ENCODE measurements around the gene RBPJ. TPM values are rescaled to one million over a fixed set of nuclear protein-coding genes. Genes with fewer than 3 reads are reported as not detected.

Gene RBPJ
- total RNA-seq, 4 donors from 2014 or later: 42.9 to 238 (median 75.2) TPM

DNA sequence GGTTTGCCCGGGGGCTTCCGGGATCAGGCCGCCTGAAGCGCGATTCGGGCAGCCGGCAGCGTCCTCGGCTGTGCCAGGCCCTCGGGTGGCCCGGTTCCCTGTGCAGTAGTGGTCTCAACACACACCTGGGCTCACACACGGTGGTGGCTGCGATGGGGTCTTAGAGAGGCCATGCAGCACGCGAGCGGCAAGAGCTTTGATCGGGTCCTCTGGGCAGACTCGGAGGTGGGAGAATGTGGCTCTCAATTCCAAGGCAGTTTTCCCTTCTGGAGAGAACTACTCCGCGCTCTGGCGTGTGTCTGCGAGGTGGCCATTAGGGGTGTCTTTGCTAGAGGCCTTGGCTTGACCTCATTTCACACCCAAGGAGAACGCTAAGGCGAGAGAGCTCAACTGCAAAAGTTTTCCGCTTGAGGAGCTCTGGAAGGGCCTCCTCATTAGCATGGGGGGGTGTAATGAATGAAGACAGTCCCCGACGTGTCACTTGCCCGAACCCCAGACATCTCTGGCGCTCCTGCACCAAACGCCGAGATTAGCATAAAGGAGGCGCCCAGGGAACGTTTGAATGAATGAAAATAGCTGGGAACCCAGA is 771 bp upstream of the RBPJ start:
- DNase-seq: no peak
- intact Hi-C loops (cut with DNase I; ENCODE audit: low total_unique reads): no loop called here
- Histone ChIP-seq H3K36me3 (no peaks in the 10 kb centered on the region), H3K27ac (peak overlapping the region; percentile 98 to 99), H3K4me3 (peak overlapping the region; percentile 77 to 89), H3K9me3 (no peaks in the 10 kb centered on the region), H3K27me3 (no peaks in the 10 kb centered on the region), H3K4me1 (peaks cover 0 to 2% of the 10 kb centered on the region in 2 donors)
- TF ChIP-seq POLR2A (IDR thresholded peaks at IDR 0.05): no peak
- TF ChIP-seq, protein P1, sequence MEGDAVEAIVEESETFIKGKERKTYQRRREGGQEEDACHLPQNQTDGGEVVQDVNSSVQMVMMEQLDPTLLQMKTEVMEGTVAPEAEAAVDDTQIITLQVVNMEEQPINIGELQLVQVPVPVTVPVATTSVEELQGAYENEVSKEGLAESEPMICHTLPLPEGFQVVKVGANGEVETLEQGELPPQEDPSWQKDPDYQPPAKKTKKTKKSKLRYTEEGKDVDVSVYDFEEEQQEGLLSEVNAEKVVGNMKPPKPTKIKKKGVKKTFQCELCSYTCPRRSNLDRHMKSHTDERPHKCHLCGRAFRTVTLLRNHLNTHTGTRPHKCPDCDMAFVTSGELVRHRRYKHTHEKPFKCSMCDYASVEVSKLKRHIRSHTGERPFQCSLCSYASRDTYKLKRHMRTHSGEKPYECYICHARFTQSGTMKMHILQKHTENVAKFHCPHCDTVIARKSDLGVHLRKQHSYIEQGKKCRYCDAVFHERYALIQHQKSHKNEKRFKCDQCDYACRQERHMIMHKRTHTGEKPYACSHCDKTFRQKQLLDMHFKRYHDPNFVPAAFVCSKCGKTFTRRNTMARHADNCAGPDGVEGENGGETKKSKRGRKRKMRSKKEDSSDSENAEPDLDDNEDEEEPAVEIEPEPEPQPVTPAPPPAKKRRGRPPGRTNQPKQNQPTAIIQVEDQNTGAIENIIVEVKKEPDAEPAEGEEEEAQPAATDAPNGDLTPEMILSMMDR (IDR thresholded peaks at IDR 0.05): no peak

DNA sequence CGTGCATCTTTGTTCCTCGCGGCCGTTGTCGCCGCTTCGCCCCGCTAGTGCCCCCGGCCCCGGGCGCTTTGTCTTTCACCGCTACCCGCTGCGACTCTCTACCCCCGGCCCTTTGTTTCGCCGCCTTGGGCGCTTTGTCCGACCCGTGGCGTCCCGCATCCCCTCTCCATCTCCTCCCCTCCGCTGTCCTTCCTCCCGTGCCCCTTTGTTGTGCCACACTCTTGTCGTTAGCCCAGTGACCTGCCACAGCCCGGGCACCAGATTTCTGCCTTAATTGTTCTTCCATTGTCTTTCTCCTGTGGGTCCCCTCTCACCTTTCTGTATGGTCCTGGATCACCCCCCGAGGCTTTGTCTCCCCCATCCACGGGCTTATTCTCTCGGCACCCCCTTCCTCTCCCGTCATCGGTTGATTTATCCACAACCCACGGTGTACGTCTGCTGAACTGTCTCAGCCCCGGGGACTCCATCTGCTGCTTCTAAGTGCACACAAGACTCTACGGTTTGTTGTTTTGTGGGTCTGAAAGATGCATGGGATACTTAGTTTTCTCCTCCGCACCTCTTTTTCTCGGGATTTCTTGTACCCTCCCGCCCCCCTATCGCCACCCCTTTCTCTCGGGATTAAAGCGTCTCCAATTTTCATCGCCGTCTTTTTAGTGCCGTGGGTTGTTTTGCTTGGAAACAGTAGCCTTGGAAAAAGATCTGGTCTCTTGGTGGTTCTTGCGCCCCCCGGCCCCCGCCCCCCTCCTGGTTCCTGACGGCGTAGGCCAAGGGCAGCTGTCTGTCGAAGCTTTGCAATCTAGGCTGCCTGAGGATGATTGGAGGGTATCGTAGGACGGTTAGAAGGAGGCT is 783 bp downstream of the RBPJ start:
- Histone ChIP-seq H3K27ac (peak overlapping the region; percentile 98 to 99), H3K27me3 (no peaks in the 10 kb centered on the region), H3K4me1 (peaks cover 0 to 5% of the 10 kb centered on the region in 2 donors), H3K4me3 (peak overlapping the region; percentile 77 to 89), H3K9me3 (no peaks in the 10 kb centered on the region), H3K36me3 (no peaks in the 10 kb centered on the region)
- intact Hi-C loops (cut with DNase I; ENCODE audit: low total_unique reads): no loop called here
- peak; percentile 18 to 31 for DNase-seq
- TF ChIP-seq POLR2A (IDR thresholded peaks at IDR 0.05): no peak
- TF ChIP-seq, protein P1 (IDR thresholded peaks at IDR 0.05): no peak

DNA sequence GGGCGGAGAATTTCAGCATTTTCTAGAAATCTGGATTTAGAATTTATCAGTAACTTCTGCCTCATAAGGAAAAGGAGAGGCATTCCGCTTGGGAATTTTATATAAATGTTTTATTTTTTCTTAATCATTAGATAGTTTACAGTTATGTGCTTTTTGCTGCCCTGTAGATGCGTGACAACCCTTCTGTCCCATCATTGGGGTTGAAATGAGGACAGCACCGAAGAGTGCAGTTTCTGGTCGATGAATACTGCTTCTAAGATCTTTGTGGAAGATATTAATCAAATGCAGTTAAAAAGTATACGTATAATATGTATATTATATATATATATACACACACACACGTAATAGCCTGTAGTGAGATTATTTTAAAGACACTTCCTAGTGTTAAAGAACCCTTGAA is 1.5 kb downstream of the RBPJ start:
- no peak for TF ChIP-seq POLR2A (IDR thresholded peaks at IDR 0.05)
- TF ChIP-seq, protein P1 (IDR thresholded peaks at IDR 0.05): no peak
- peaks cover 0 to 11% of the 10 kb centered on the region in 2 donors for H3K4me1 ChIP-seq
- no peaks in the 10 kb centered on the region for H3K9me3 ChIP-seq
- peak overlapping the region; percentile 77 to 89 for H3K4me3 ChIP-seq
- H3K36me3 ChIP-seq: no peaks in the 10 kb centered on the region
- intact Hi-C loops (cut with DNase I; ENCODE audit: low total_unique reads): no loop called here
- DNase-seq: no peak
- H3K27ac ChIP-seq: peak overlapping the region; percentile 98 to 99
- no peaks in the 10 kb centered on the region for H3K27me3 ChIP-seq

DNA sequence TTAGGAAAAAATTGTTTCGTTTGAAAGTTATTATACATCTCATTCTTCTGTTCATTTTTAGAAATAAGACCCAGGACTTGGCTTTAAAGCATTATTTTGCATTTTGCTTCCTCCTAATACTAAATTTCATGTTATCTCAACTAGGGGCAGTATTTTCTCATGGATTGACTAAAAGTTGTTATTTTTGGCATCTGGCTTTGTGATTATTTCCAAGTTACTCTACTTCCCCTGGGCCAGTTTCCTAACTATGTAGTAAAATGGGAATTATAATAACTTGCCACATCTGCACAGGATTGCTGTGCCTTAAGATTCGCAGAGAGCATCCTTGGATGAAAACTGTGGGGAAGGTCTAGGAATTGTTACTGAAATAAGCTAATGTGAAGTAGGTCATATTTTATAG is 3.0 kb downstream of the RBPJ start:
- H3K27ac ChIP-seq: peak overlapping the region in 1 of 2 donors; percentile 55
- no peak for DNase-seq
- no peak overlapping the region for H3K4me3 ChIP-seq
- no peaks in the 10 kb centered on the region for H3K27me3 ChIP-seq
- intact Hi-C loops (cut with DNase I; ENCODE audit: low total_unique reads): no loop called here
- TF ChIP-seq, protein P1 (IDR thresholded peaks at IDR 0.05): peak in 1 of 4 experiments; percentile 14
- no peak for TF ChIP-seq POLR2A (IDR thresholded peaks at IDR 0.05)
- H3K9me3 ChIP-seq: no peaks in the 10 kb centered on the region
- peaks cover 0 to 11% of the 10 kb centered on the region in 2 donors for H3K4me1 ChIP-seq
- H3K36me3 ChIP-seq: no peaks in the 10 kb centered on the region

DNA sequence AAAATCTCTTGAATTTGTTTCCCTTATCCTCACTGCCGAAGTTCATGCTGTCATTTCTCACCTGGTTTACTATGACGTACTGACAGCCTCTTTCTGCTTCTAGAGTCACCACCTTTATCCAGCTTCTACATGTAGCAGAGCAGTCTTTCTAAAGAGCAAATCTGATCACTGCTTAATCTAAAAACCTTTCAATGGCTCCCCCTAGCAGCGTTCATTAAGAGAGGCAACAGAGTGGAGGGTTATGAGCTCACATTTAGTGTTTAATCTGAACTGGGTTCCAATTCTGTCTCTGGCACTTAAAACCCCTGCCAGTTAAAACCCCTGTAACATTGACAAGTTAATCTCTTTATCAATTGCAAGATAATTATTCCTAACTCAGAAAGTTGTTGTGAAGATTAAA is 4.4 kb downstream of the RBPJ start:
- no peaks in the 10 kb centered on the region for H3K9me3 ChIP-seq
- no peak overlapping the region for H3K27ac ChIP-seq
- intact Hi-C loops (cut with DNase I; ENCODE audit: low total_unique reads): no loop called here
- TF ChIP-seq POLR2A (IDR thresholded peaks at IDR 0.05): no peak
- TF ChIP-seq, protein P1 (IDR thresholded peaks at IDR 0.05): peak in 1 of 4 experiments; percentile 16
- no peak overlapping the region for H3K4me3 ChIP-seq
- no peaks in the 10 kb centered on the region for H3K36me3 ChIP-seq
- no peaks in the 10 kb centered on the region for H3K27me3 ChIP-seq
- no peak for DNase-seq
- peaks cover 0 to 11% of the 10 kb centered on the region in 2 donors for H3K4me1 ChIP-seq
